C4-2B (cell line): ENCODE data around the gene ZNF410.

Source experiments
- H3K27ac ChIP-seq: fragments of 450-650 bp; 2 replicates; pipeline ENCODE4 v1.5.1; 2017
- ZFX ChIP-seq: fragments of 450-650 bp; IDR thresholded peaks from 2 replicates; pipeline ENCODE4 v1.6.1; 2017
- TF ChIP-seq, protein P1 (sequence below): fragments of 450-650 bp; conservative IDR thresholded peaks from 2 replicates; pipeline ENCODE4 v1.5.1; 2017; ENCODE audit warnings: mild to moderate bottlenecking

The ZNF410 gene

DNA sequence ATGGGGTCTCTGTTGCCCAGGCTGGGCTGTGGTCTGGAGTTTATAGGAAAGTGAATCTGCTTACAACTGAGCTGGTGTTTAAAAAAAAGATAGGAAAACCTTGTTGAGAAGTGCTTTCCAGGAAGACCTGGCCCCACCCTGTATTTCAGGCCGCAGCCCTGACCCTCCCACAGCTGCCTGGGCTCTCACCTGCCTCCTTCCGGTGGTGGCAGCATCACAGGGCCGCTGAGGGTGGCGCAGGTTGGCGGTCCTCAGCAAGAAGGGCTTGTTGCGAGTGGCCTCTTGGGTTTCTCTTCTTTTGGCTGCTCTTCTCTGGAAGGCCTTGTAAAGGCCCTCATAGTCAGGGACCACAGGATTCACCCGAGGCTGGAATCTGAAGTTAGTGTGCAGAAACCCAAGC is 55.5 kb downstream of the ZNF410 start:
- no peak for TF ChIP-seq ZFX
- TF ChIP-seq, protein P1, sequence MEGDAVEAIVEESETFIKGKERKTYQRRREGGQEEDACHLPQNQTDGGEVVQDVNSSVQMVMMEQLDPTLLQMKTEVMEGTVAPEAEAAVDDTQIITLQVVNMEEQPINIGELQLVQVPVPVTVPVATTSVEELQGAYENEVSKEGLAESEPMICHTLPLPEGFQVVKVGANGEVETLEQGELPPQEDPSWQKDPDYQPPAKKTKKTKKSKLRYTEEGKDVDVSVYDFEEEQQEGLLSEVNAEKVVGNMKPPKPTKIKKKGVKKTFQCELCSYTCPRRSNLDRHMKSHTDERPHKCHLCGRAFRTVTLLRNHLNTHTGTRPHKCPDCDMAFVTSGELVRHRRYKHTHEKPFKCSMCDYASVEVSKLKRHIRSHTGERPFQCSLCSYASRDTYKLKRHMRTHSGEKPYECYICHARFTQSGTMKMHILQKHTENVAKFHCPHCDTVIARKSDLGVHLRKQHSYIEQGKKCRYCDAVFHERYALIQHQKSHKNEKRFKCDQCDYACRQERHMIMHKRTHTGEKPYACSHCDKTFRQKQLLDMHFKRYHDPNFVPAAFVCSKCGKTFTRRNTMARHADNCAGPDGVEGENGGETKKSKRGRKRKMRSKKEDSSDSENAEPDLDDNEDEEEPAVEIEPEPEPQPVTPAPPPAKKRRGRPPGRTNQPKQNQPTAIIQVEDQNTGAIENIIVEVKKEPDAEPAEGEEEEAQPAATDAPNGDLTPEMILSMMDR, result no peak
- H3K27ac ChIP-seq, result no peak overlapping the region

DNA sequence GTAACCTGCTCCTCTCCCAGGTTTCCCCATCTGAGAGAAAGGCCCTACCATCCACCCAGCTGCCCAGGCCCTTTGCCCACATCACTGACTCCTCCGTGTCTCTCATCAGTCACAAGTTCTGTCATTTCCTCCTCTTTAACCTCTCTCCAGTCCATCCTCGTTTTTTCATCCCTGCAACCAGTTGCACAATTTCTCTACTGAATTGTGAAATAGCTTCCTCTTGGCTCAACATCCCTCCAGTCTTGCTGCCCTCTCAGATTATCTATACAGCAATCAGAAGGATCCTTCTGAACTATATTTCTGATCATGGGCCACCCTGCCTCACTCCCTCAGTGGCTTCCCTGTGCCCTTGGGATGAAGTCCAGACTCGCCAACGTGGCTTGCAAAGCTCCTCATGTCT is 56.4 kb downstream of the ZNF410 start:
- peak overlapping the region; percentile 97 for H3K27ac ChIP-seq
- TF ChIP-seq ZFX, result no peak
- TF ChIP-seq, protein P1, result no peak

DNA sequence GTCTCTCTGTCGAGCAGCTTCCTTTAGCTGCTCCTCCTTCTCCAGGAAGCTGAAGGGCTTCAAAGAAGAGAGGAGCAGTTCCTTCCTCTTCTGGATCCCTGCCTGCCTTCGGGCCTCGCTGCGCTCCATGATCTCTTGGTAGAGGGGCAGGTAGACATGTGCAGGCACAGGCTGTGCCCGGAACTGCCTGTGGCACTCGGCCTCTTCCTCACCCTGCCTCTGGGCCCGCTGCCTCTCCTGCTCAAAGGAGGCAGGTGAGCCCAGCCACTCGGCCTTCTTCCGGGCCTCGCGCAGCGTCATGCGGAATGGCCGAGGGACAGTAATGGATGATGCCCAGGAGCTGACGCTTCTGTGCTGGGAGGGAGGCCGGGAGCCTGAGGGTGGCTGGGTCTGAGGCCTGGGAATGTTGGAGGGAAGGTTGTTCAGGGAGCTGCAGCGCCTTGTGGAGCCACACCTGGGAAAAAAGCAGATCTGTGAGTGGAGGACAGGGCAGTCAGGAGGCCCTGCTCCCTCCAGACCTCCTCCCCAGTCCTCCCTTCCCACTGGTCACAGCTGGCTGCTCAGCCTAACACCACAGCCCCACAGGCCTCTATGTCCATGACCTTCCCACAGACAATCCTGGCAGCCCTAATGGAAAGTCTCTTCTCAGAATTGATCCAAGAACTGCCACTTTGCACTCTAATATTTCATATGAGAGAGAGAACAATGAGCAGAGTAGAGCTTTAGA is 57.9 kb downstream of the ZNF410 start:
- TF ChIP-seq ZFX, result peak; percentile 84; the same call in 1 of the 2 replicates
- TF ChIP-seq, protein P1, result no peak
- H3K27ac ChIP-seq, result peak overlapping the region; percentile 97

DNA sequence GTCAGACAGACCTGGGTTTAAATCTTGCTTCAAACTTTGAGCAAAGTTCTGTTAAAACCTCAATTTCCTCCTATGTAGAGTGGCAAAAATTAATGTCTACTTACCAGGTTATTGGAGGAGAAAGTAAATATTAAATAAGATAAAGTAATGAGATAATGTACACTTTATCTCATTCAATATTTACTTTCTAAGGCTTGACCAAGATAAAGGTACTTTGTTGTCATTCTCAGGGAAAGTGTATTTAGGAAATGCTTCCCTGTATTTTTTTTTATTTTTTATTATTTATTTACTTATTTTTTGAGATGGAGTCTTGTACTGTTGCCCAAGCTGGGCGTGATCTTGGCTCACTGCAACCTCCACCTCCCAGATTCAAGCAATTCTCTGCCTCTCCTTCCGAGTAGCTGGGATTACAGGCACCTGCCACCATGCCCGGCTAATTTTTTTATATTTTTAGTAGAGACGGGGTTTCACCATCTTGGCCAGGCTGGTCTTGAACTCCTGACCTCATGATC is 58.6 kb downstream of the ZNF410 start:
- TF ChIP-seq, protein P1, result no peak
- TF ChIP-seq ZFX, result no peak
- peak overlapping the region; percentile 97 for H3K27ac ChIP-seq

DNA sequence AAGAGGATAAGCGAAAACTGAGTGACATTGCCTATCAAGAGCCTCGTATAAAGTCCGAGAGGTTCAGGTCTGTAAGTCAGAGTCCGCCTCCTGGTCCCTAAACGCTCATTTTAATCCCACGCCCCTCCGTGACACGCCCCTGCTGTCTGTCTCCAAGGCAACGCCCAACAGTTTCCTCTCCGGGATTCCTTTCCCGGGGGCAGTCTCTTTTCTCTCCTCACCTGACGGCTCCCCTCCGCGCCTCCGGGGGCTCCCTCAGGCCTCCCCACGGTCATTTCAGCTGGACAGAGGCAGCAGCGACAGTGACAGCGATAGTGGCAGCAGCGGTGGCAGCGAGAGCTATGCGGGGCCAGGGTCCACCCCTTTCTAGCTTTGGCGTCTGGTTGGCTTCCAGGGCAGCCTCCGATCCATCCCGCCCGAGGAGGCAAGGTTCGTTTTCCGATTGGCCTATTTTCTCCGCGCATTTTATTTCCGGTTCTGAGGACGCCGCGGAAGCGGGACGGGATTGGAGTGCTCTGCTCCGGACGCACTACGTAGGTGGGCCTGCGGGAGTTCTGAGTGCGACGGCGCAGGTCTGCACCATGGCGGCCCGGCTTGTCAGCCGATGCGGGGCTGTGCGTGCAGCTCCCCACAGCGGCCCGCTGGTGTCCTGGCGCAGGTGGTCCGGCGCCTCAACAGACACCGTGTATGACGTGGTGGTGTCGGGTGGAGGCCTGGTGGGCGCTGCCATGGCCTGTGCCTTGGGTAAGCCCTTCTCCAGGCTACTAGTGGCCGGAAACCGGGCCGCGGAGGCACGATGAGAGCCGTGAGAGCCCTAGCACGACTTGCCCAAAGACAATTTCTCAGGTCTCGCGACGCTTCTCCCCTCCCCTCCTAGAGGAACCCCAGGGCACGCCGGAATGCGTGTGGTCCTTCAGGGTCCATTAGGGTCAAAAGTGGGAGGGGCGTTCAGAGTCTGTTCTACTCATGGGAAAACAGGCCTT is 63.4 kb downstream of the ZNF410 start, which contains the start of the genes COQ6 and FAM161B:
COQ6 (plus strand) TSS at position 551 of the 983 bp plus-strand sequence; CDS start at position 582, 31 bp downstream.
FAM161B (minus strand) TSS at position 343 of the 983 bp plus-strand sequence; CDS start at position 275, 68 bp downstream.
- TF ChIP-seq, protein P1, result no peak
- peak; percentile 93 for TF ChIP-seq ZFX
- peak within 1 kb of the TSS; percentile 82 for H3K27ac ChIP-seq

DNA sequence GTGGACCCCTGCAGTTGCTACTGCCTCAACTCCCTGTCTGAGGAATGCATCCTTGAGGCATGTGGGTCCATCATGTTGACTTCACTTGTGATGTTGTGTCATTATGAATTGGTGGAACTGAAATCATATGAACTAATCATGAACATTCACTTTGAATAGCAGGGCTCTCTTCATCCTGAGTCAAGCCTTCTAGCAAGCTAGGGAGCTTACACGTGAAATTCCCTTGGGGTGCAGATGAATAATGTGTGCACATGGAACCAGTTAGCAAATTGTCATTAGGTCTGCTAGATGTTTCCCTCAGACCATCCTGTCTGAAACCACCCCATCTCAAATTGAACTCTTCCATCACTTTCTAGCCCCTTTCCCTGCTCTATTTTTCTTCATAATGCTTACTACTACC is 67.1 kb downstream of the ZNF410 start:
- TF ChIP-seq, protein P1, result no peak
- no peak for TF ChIP-seq ZFX
- no peak overlapping the region for H3K27ac ChIP-seq
